DOHH2 (cell line): Measurements from ENCODE around the gene DSCAML1.

ENCODE experiments used
- H3F3A ChIP-seq: fragments of 200-600 bp; sonication (generic), shearing (Covaris generic); 2 replicates; pipeline ENCODE4 v1.6.0; 2016; ENCODE audit warnings: antibody characterized with exemption, mild to moderate bottlenecking; ENCODE audit not compliant: control insufficient read depth, insufficient read depth
- H3K27ac ChIP-seq: fragments of 200-600 bp; sonication (generic); 2 replicates; pipeline ENCODE4 v1.5.1; 2014; ENCODE audit warnings: low read depth, mild to moderate bottlenecking, low read length, moderate library complexity
- H3K27me3 ChIP-seq: fragments of 200-600 bp; sonication (generic); 2 replicates; pipeline ENCODE4 v1.6.1; 2014; ENCODE audit warnings: mild to moderate bottlenecking, low read length, mixed read lengths; ENCODE audit not compliant: control insufficient read depth
- H3K36me3 ChIP-seq: fragments of 200-600 bp; sonication (generic); 2 replicates; pipeline ENCODE4 v1.6.1; 2014; ENCODE audit warnings: mild to moderate bottlenecking, low read length, moderate library complexity, mixed read lengths; ENCODE audit not compliant: control insufficient read depth
- H3K4me1 ChIP-seq: fragments of 200-600 bp; sonication (generic); 2 replicates; pipeline ENCODE4 v1.6.1; 2014; ENCODE audit warnings: mild to moderate bottlenecking, low read length, mixed read lengths; ENCODE audit not compliant: control insufficient read depth
- H3K4me2 ChIP-seq: fragments of 200-600 bp; sonication (generic); 2 replicates; pipeline ENCODE4 v1.6.0; 2014; ENCODE audit warnings: mild to moderate bottlenecking, low read length, moderate library complexity
- H3K4me3 ChIP-seq: fragments of 200-600 bp; sonication (generic); 2 replicates; pipeline ENCODE4 v1.5.1; 2014; ENCODE audit warnings: mild to moderate bottlenecking, low read length, mixed read lengths
- H3K79me2 ChIP-seq: fragments of 200-600 bp; sonication (generic); 2 replicates; pipeline ENCODE4 v1.6.1; 2014; ENCODE audit warnings: mild to moderate bottlenecking, low read length, mixed read lengths; ENCODE audit not compliant: control insufficient read depth
- H3K9me2 ChIP-seq: fragments of 200-600 bp; sonication (generic); replicated peaks from 2 replicates; pipeline ENCODE4 v1.6.1; 2014; ENCODE audit warnings: mild to moderate bottlenecking, low read length, mixed read lengths; ENCODE audit not compliant: control insufficient read depth
- H3K9me3 ChIP-seq: fragments of 200-600 bp; sonication (generic); 2 replicates; pipeline ENCODE4 v1.6.1; 2014; ENCODE audit warnings: antibody characterized with exemption, low read length, mixed read lengths; ENCODE audit not compliant: control insufficient read depth, insufficient read depth
- H4K20me1 ChIP-seq: fragments of 200-600 bp; sonication (generic); 2 replicates; pipeline ENCODE4 v1.6.0; 2014; ENCODE audit warnings: low read depth, mild to moderate bottlenecking, antibody characterized with exemption, low read length, moderate library complexity; ENCODE audit not compliant: control insufficient read depth, insufficient read depth
- CTCF ChIP-seq: fragments of 200-600 bp; sonication (generic); IDR thresholded peaks from one replicate; pipeline ENCODE4 v1.5.1; 2014; ENCODE audit warnings: antibody characterized with exemption, mild to moderate bottlenecking, low read depth, low read length; ENCODE audit not compliant: poor library complexity, severe bottlenecking
- EZH2phosphoT487 ChIP-seq: fragments of 200-600 bp; sonication (generic); IDR thresholded peaks from 2 replicates; pipeline ENCODE4 v1.6.1; 2017; ENCODE audit warnings: borderline replicate concordance, mild to moderate bottlenecking, antibody characterized with exemption, low read length, moderate library complexity, mixed read lengths

DSCAML1 gene

GRCh38 chr11:117620086-117620485 is 176.9 kb downstream of the DSCAML1 start:
- no peak for TF ChIP-seq CTCF
- no peak for TF ChIP-seq EZH2phosphoT487
- peaks cover 8% of the 10 kb centered on the region; the same call in 1 of the 2 replicates for H3K27me3 ChIP-seq
- H3K4me2 ChIP-seq = no peak overlapping the region
- H3K9me2 ChIP-seq = no peaks in the 10 kb centered on the region
- H3K9me3 ChIP-seq = peaks cover 12% of the 10 kb centered on the region; the same call in 1 of the 2 replicates
- no peaks in the 10 kb centered on the region for H4K20me1 ChIP-seq
- no peak overlapping the region for H3K4me3 ChIP-seq
- no peaks in the 10 kb centered on the region for H3F3A ChIP-seq
- no peaks in the 10 kb centered on the region for H3K36me3 ChIP-seq
- H3K27ac ChIP-seq = no peak overlapping the region
- no peaks in the 10 kb centered on the region for H3K79me2 ChIP-seq
- no peaks in the 10 kb centered on the region for H3K4me1 ChIP-seq

GRCh38 chr11:117619661-117620060 is 177.4 kb downstream of the DSCAML1 start:
- H3K27ac ChIP-seq = no peak overlapping the region
- no peaks in the 10 kb centered on the region for H3K36me3 ChIP-seq
- H3K4me3 ChIP-seq = no peak overlapping the region
- H3K27me3 ChIP-seq = peaks cover 8% of the 10 kb centered on the region; the same call in 1 of the 2 replicates
- H4K20me1 ChIP-seq = no peaks in the 10 kb centered on the region
- H3K4me1 ChIP-seq = no peaks in the 10 kb centered on the region
- TF ChIP-seq CTCF (no peak), EZH2phosphoT487 (no peak)
- H3K9me2 ChIP-seq = no peaks in the 10 kb centered on the region
- no peak overlapping the region for H3K4me2 ChIP-seq
- H3K79me2 ChIP-seq = no peaks in the 10 kb centered on the region
- no peaks in the 10 kb centered on the region for H3F3A ChIP-seq
- H3K9me3 ChIP-seq = peaks cover 12% of the 10 kb centered on the region; the same call in 1 of the 2 replicates

GRCh38 chr11:117618982-117619355 is 178.0 kb downstream of the DSCAML1 start:
- Histone ChIP-seq H3K9me2 (no peaks in the 10 kb centered on the region), H3K36me3 (no peaks in the 10 kb centered on the region), H3K4me2 (no peak overlapping the region), H3K79me2 (no peaks in the 10 kb centered on the region), H3K27me3 (peaks cover 8% of the 10 kb centered on the region; the same call in 1 of the 2 replicates), H3K4me1 (no peaks in the 10 kb centered on the region), H3K27ac (no peak overlapping the region), H4K20me1 (no peaks in the 10 kb centered on the region), H3K9me3 (peaks cover 12% of the 10 kb centered on the region; the same call in 1 of the 2 replicates), H3K4me3 (no peak overlapping the region), H3F3A (no peaks in the 10 kb centered on the region)
- no peak for TF ChIP-seq EZH2phosphoT487
- TF ChIP-seq CTCF = no peak
